PC-3 (cell line): ENCODE results near the gene PLCXD1.

Experiments
- EZH2 ChIP-seq: fragments of 300-600 bp; sonication (generic); IDR thresholded peaks from one replicate; pipeline ENCODE4 v1.6.1; 2017; ENCODE audit warnings: antibody characterized with exemption, mild to moderate bottlenecking, low read length; ENCODE audit not compliant: unreplicated experiment
- TF ChIP-seq, protein P1 (sequence below): fragments of 300-600 bp; sonication (generic); conservative IDR thresholded peaks from 2 replicates; pipeline ENCODE4 v1.5.1; 2017; ENCODE audit warnings: antibody characterized with exemption, low read depth, mild to moderate bottlenecking, low read length

- TF ChIP-seq, protein P1, sequence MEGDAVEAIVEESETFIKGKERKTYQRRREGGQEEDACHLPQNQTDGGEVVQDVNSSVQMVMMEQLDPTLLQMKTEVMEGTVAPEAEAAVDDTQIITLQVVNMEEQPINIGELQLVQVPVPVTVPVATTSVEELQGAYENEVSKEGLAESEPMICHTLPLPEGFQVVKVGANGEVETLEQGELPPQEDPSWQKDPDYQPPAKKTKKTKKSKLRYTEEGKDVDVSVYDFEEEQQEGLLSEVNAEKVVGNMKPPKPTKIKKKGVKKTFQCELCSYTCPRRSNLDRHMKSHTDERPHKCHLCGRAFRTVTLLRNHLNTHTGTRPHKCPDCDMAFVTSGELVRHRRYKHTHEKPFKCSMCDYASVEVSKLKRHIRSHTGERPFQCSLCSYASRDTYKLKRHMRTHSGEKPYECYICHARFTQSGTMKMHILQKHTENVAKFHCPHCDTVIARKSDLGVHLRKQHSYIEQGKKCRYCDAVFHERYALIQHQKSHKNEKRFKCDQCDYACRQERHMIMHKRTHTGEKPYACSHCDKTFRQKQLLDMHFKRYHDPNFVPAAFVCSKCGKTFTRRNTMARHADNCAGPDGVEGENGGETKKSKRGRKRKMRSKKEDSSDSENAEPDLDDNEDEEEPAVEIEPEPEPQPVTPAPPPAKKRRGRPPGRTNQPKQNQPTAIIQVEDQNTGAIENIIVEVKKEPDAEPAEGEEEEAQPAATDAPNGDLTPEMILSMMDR, result no peak
- TF ChIP-seq EZH2, result no peak
These were observed 70.6 kb downstream of the PLCXD1 start for GRCh38 chrX:351736-352135.
